ENCODE measurements around the gene CTNNA2. TPM values are rescaled to one million over a fixed set of nuclear protein-coding genes. Genes with fewer than 3 reads are reported as not detected.

The CTNNA2 gene
- total and polyA plus RNA-seq, 2 of the 8 experiments (the other 6 are each of a cell fraction or from before 2014, with no cell fraction given), result 3.9 to 9.0 TPM

- Histone ChIP-seq H3K79me2 (ENCODE audit: control insufficient read depth in 1 of 2, insufficient read depth in 2 of 2, low read length in 2 of 2) (no peaks in the 10 kb centered on the region), H2BK12ac (ENCODE audit: low read depth, low read length) (no peak overlapping the region), H2BK5ac (ENCODE audit: low read depth, low read length) (no peak overlapping the region), H3K9me3 (ENCODE audit: insufficient read depth in 2 of 2, low read depth in 1 of 2, low read length in 1 of 2) (no peaks in the 10 kb centered on the region), H2BK120ac (replicated peaks; ENCODE audit: low read depth, low read length) (no peak overlapping the region), H3K4me2 (ENCODE audit: insufficient read depth in 1 of 2, low read depth in 2 of 2, low read length in 2 of 2) (no peak overlapping the region), H2BK20ac (ENCODE audit: low read length) (no peak overlapping the region), H3K14ac (ENCODE audit: insufficient read length) (no peak overlapping the region), H3K56ac (replicated peaks; ENCODE audit: insufficient read length, low read depth, low read length) (no peak overlapping the region), H4K8ac (ENCODE audit: extremely low read depth, insufficient read depth, low read length) (no peak overlapping the region), H3K4me3 (ENCODE audit: extremely low read depth in 1 of 4, insufficient read depth in 2 of 4, low read depth in 3 of 4, low read length in 4 of 4) (no peak overlapping the region), H3K9ac (replicated peaks in 1 of 4; ENCODE audit: extremely low read depth in 1 of 4, low read depth in 3 of 4, low read length in 3 of 4) (no peak overlapping the region), H2AFZ (ENCODE audit: low read length) (no peak overlapping the region), H4K91ac (replicated peaks; ENCODE audit: insufficient read length, low read length) (no peak overlapping the region), H3K27ac (ENCODE audit: low read depth, low read length) (no peak overlapping the region), H3K23me2 (ENCODE audit: low read depth, low read length) (no peaks in the 10 kb centered on the region; the same call in 1 of the 2 replicates), H4K5ac (ENCODE audit: insufficient read length, low read depth, low read length) (no peak overlapping the region), H4K20me1 (replicated peaks in 1 of 2; ENCODE audit: control insufficient read depth in 1 of 2, insufficient read depth in 2 of 2, low read length in 2 of 2) (no peaks in the 10 kb centered on the region), H3K23ac (ENCODE audit: insufficient read length) (no peak overlapping the region), H3K79me1 (ENCODE audit: low read depth, low read length) (no peaks in the 10 kb centered on the region), H3K4ac (replicated peaks; ENCODE audit: insufficient read length, low read depth, low read length) (no peak overlapping the region), H3K36me3 (ENCODE audit: control insufficient read depth in 2 of 4, insufficient read depth in 4 of 4, low read length in 3 of 4) (no peaks in the 10 kb centered on the region), H3K18ac (ENCODE audit: extremely low read depth, low read length) (no peak overlapping the region), H2BK15ac (ENCODE audit: low read length) (no peak overlapping the region), H3K27me3 (replicated peaks in 1 of 4; ENCODE audit: control insufficient read depth in 3 of 4, extremely low read depth in 1 of 4, insufficient read depth in 3 of 4, low read length in 3 of 4) (no peaks in the 10 kb centered on the region), H2AK5ac (ENCODE audit: low read depth, low read length) (no peak overlapping the region), H3K4me1 (replicated peaks in 1 of 4; ENCODE audit: control insufficient read depth in 3 of 4, insufficient read depth in 4 of 4, low read length in 3 of 4) (no peaks in the 10 kb centered on the region)
- 95% methylated on average over 1 of the region's 1 CpG; no CpG with 5 or more reads in 1 of the 2 experiments for WGBS, 2 experiments (ENCODE audit: extremely low coverage in 1 of 2, insufficient coverage in 1 of 2, insufficient read length in 1 of 2, insufficient replicate concordance in 2 of 2, low coverage in 1 of 2, low lambda C conversion rate in 2 of 2, missing lambda C conversion rate in 1 of 2)
- CTCF ChIA-PET (ENCODE audit: partially characterized antibody), result interaction anchor here (1.0 kb wide), 1 partner anchor 8 kb away, joined by 3 read pairs; no protein-coding TSS in a partner anchor
- no peak for FAIRE-seq
- TF ChIP-seq CHD2 (IDR thresholded peaks at IDR 0.05; ENCODE audit: low read length) (no peak), SP4 (IDR thresholded peaks at IDR 0.05; ENCODE audit: low read length) (no peak), TAF7 (optimal IDR thresholded peaks at IDR 0.05; ENCODE audit: borderline replicate concordance, low read depth, low read length) (no peak), ATF3 (IDR thresholded peaks at IDR 0.05; ENCODE audit: insufficient read depth, low read depth, low read length) (no peak), CTCF (IDR thresholded peaks at IDR 0.05; ENCODE audit: control extremely low read depth in 1 of 3, insufficient read depth in 1 of 3, low read depth in 1 of 3, low read length in 3 of 3) (no peak)
- no peak for DNase-seq (ENCODE audit: low read depth in 1 of 2, low spot score in 2 of 2)
- POLR2A ChIA-PET (ENCODE audit: partially characterized antibody), result no interaction called here
Observed at GRCh38 chr2:79621755-79622154, 108.9 kb downstream of the CTNNA2 start.

All from H1 (cell line).